ENCODE results near the gene FOLR1. TPM values are rescaled to one million over a fixed set of nuclear protein-coding genes. Genes with fewer than 3 reads are reported as not detected.

FOLR1 gene
- total RNA-seq, 1 donor, result 0.36 TPM

GRCh38 chr11:72222106-72222891 is 30.4 kb downstream of the FOLR1 start:
- DNase-seq (ENCODE audit: insufficient read length, low spot score, missing footprints), result peak; percentile 38
- no peak overlapping the region for H3K27ac ChIP-seq (ENCODE audit: low read depth, low read length)
- peaks cover 16% of the 10 kb centered on the region for H3K4me1 ChIP-seq (ENCODE audit: insufficient read depth, low read length)

GRCh38 chr11:72222907-72223614 is 31.1 kb downstream of the FOLR1 start:
- Histone ChIP-seq H4K20me1 (ENCODE audit: insufficient read depth, low read length) (peaks cover 27% of the 10 kb centered on the region), H3K4me2 (ENCODE audit: insufficient read depth, low read length) (peak overlapping the region; percentile 93), H3K4me3 (ENCODE audit: insufficient read depth, low read length) (peak overlapping the region; percentile 95), H3K36me3 (ENCODE audit: insufficient read depth, low read length) (peaks cover 14% of the 10 kb centered on the region), H2AFZ (ENCODE audit: low read length) (peak overlapping the region; percentile 90), H3K27ac (ENCODE audit: low read depth, low read length) (peak overlapping the region; percentile 48), H3K9me3 (ENCODE audit: low read depth, low read length) (no peaks in the 10 kb centered on the region), H3K4me1 (ENCODE audit: insufficient read depth, low read length) (peaks cover 16% of the 10 kb centered on the region), H3K27me3 (ENCODE audit: insufficient read depth, low read length) (peaks cover 4% of the 10 kb centered on the region), H3K79me2 (ENCODE audit: insufficient read depth, low read length) (peaks cover 43% of the 10 kb centered on the region)
- DNase-seq (ENCODE audit: insufficient read length, low spot score, missing footprints), result peak; percentile 96
- no peak for TF ChIP-seq CTCF (IDR thresholded peaks at IDR 0.05; ENCODE audit: extremely low read depth, low read depth, low read length)

More at GRCh38 chr11:72222106-72222891, 30.4 kb downstream of the FOLR1 start:
- peaks cover 19% of the 10 kb centered on the region for H4K20me1 ChIP-seq (ENCODE audit: insufficient read depth, low read length)
- H3K4me3 ChIP-seq (ENCODE audit: insufficient read depth, low read length), result peak overlapping the region; percentile 95
- no peak for TF ChIP-seq CTCF (IDR thresholded peaks at IDR 0.05; ENCODE audit: extremely low read depth, low read depth, low read length)
- no peaks in the 10 kb centered on the region for H3K9me3 ChIP-seq (ENCODE audit: low read depth, low read length)
- peaks cover 35% of the 10 kb centered on the region for H3K79me2 ChIP-seq (ENCODE audit: insufficient read depth, low read length)
- H3K36me3 ChIP-seq (ENCODE audit: insufficient read depth, low read length), result peaks cover 11% of the 10 kb centered on the region
- H2AFZ ChIP-seq (ENCODE audit: low read length), result peak overlapping the region; percentile 90
- peaks cover 9% of the 10 kb centered on the region for H3K27me3 ChIP-seq (ENCODE audit: insufficient read depth, low read length)
- peak overlapping the region; percentile 93 for H3K4me2 ChIP-seq (ENCODE audit: insufficient read depth, low read length)

GRCh38 chr11:72223615-72224563 is 31.9 kb downstream of the FOLR1 start:
- peaks cover 18% of the 10 kb centered on the region for H3K36me3 ChIP-seq (ENCODE audit: insufficient read depth, low read length)
- peaks cover 16% of the 10 kb centered on the region for H3K4me1 ChIP-seq (ENCODE audit: insufficient read depth, low read length)
- no peaks in the 10 kb centered on the region for H3K9me3 ChIP-seq (ENCODE audit: low read depth, low read length)
- no peak for TF ChIP-seq CTCF (IDR thresholded peaks at IDR 0.05; ENCODE audit: extremely low read depth, low read depth, low read length)
- peaks cover 48% of the 10 kb centered on the region for H3K79me2 ChIP-seq (ENCODE audit: insufficient read depth, low read length)
- H4K20me1 ChIP-seq (ENCODE audit: insufficient read depth, low read length), result peaks cover 34% of the 10 kb centered on the region
- H3K27ac ChIP-seq (ENCODE audit: low read depth, low read length), result peak overlapping the region; percentile 74
- H2AFZ ChIP-seq (ENCODE audit: low read length), result peak overlapping the region; percentile 90
- peak overlapping the region; percentile 95 for H3K4me3 ChIP-seq (ENCODE audit: insufficient read depth, low read length)
- peak overlapping the region; percentile 93 for H3K4me2 ChIP-seq (ENCODE audit: insufficient read depth, low read length)
- DNase-seq (ENCODE audit: insufficient read length, low spot score, missing footprints), result peak; percentile 96
- H3K27me3 ChIP-seq (ENCODE audit: insufficient read depth, low read length), result no peaks in the 10 kb centered on the region

All from osteoblast (primary cell).